Ovary (tissue), 9 donors: ENCODE data around the gene PTGIS. TPM values are rescaled to one million over a fixed set of nuclear protein-coding genes. Genes with fewer than 3 reads are reported as not detected.

Experiments used
- DNase-seq, 5 donors: peaks; one replicate each; pipeline ENCODE4 v3.0.0-alpha.2; 2019 to 2020
- H3K27ac ChIP-seq, 2 donors: fragments of 200-600 bp; one replicate each; pipeline versions ENCODE4 v1.5.1 to v1.8.0; 2019 to 2022
- H3K27me3 ChIP-seq: fragments of 200-600 bp; one replicate; pipeline ENCODE4 v1.8.0; 2022
- H3K36me3 ChIP-seq: fragments of 200-600 bp; sonication (generic); one replicate; pipeline ENCODE4 v1.5.1; 2019
- H3K4me1 ChIP-seq: one replicate; pipeline ENCODE4 v1.8.1; 2013; ENCODE audit warnings: mild to moderate bottlenecking, moderate library complexity; ENCODE audit not compliant: insufficient read depth
- H3K4me3 ChIP-seq: fragments of 200-600 bp; sonication (generic); one replicate; pipeline ENCODE4 v1.5.1; 2017
- H3K9me3 ChIP-seq, 2 donors: fragments of 200-600 bp in 1 of 2; sonication (generic) in 1 of 2; one replicate each; pipeline versions ENCODE4 v1.5.1 to v1.8.1; 2013 to 2019; ENCODE audit warnings: mild to moderate bottlenecking in 1 of 2, moderate library complexity in 1 of 2
- CTCF ChIP-seq, 3 donors: fragments of 450-650 bp in 2 of 3; fragments of 200-600 bp in 1 of 3; IDR thresholded peaks; one replicate each; pipeline versions ENCODE4 v1.5.1 to v1.8.0; 2016 to 2022; ENCODE audit warnings: antibody characterized with exemption in 3 of 3, mild to moderate bottlenecking in 1 of 3
- EP300 ChIP-seq: sonication (generic); formaldehyde crosslinking; IDR thresholded peaks from one replicate; pipeline ENCODE4 v1.6.1; 2017; ENCODE audit warnings: antibody characterized with exemption
- POLR2A ChIP-seq: fragments of 450-650 bp; IDR thresholded peaks from one replicate; pipeline ENCODE4 v1.6.1; 2017; ENCODE audit warnings: antibody characterized with exemption, mild to moderate bottlenecking, moderate library complexity
- WGBS, 3 donors: extraction: QIAGEN DNeasy Blood & Tissue Kit in 1 of 3; methylation state at CpG; one replicate each; pipeline versions ENCODE4 v1.1.5 to v1.1.7; 2013 to 2017; 5-methylcytosine and 5-hydroxymethylcytosine counted together
- intact Hi-C, 4 donors: fragments of 100-400 bp; cut with DNase I; formaldehyde crosslinking; loops; one replicate each; pipeline versions ENCODE4 v1.11.0 to v1.15.1; 2022 to 2023
- polyA plus RNA-seq, 2 donors: library from polyadenylated mRNA; stranded (reverse); fragments of 200-250 nt in 1 of 2; fragments of 350-450 nt in 1 of 2; fragmentation: Illumina TruSeq in 1 of 2; extraction: RNeasy Lipid Tissue Mini Kit (QIAGEN cat#74804) in 1 of 2; gene quantifications; one replicate each; pipeline ENCODE4 v1.2.3, GENCODE V29; 2013 to 2014
- total RNA-seq, 7 donors: library from RNA; depleted of rRNA in 2 of 7; stranded (reverse); fragments of >200 nt in 2 of 7; fragmentation: NEBNext Ultra II Directional in 3 of 7; extraction: Animal tissue kit (Norgen Biotek cat#: 25700) in 3 of 7; gene quantifications; one replicate each; pipeline versions ENCODE4 v1.1.0 to v1.2.4, GENCODE V29; 2016 to 2023
- donor health status: DM: no; HTN: no; CAD: no; lungs with moderate emphysema.
- donor health status: DM: no; HTN: no; CAD: no.
- donor health status: Bipolar disorder and iron deficiency.
- donor health status: DM: yes; HTN: yes; CAD: no.
- donor health status: DM: no; HTN: no; CAD: no.
- donor health status: DM: yes; HTN: yes; CAD: no.

Gene PTGIS
- total and polyA plus RNA-seq, 9 donors = 38.3 to 221 (median 130) TPM

DNA sequence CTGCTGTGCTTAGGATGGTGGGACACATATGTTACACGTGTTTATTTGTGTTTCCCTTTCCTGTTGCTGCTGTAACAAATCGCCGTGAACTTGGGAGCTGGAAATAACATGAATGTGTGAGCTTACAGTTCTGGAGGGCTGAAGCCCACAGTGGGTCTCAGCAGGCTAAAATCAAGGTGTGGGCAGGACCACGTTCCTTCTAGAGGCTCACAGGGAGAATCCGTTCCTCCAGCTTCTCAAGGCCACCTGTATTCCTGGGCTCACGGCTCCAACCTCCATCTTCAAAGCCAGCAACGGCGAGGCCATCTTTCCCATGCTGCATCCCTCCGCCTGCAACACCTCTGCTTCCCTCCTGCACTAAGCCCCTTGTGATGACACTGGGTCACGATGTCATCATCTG lies 27.4 kb upstream of the PTGIS start:
- no peak for TF ChIP-seq CTCF (IDR thresholded peaks at IDR 0.05)
- TF ChIP-seq EP300 = no peak
- no peak for TF ChIP-seq POLR2A
- Histone ChIP-seq H3K4me1 (peaks cover 2% of the 10 kb centered on the region), H3K9me3 (no peaks in the 10 kb centered on the region), H3K4me3 (no peak overlapping the region), H3K36me3 (no peaks in the 10 kb centered on the region), H3K27me3 (no peaks in the 10 kb centered on the region), H3K27ac (no peak overlapping the region)
- WGBS, 3 donors = 83 to 88% (median 83%) methylated on average over 10 of the region's 10 CpGs
- no peak for DNase-seq
- intact Hi-C loops = no loop called here

- H3K4me1 ChIP-seq = peaks cover 5% of the 10 kb centered on the region
- H3K27ac ChIP-seq = no peak overlapping the region
- H3K36me3 ChIP-seq = no peaks in the 10 kb centered on the region
- no peak overlapping the region for H3K4me3 ChIP-seq
- no peaks in the 10 kb centered on the region for H3K27me3 ChIP-seq
- DNase-seq = peak in 1 of 5 donors; percentile 31
- H3K9me3 ChIP-seq = no peaks in the 10 kb centered on the region
- TF ChIP-seq EP300 (no peak), POLR2A (no peak), CTCF (IDR thresholded peaks at IDR 0.05) (no peak)
- intact Hi-C loops = no loop called here
- WGBS, 3 donors = 80 to 98% (median 94%) methylated on average over 6 of the region's 6 CpGs
Measured at GRCh38 chr20:49594931-49595315, 27.0 kb upstream of the PTGIS start.

- peak in 2 of 5 donors; percentile 42 to 76 for DNase-seq
- H3K9me3 ChIP-seq = no peaks in the 10 kb centered on the region
- H3K4me3 ChIP-seq = no peak overlapping the region
- no peak for TF ChIP-seq POLR2A
- peak overlapping the region; percentile 41 to 46 for H3K27ac ChIP-seq
- intact Hi-C loops = no loop called here
- peaks cover 5% of the 10 kb centered on the region for H3K4me1 ChIP-seq
- 38 to 41% (median 39%) methylated on average over 12 of the region's 12 CpGs for WGBS, 3 donors
- H3K27me3 ChIP-seq = no peaks in the 10 kb centered on the region
- no peaks in the 10 kb centered on the region for H3K36me3 ChIP-seq
Measured at GRCh38 chr20:49594143-49594930, 26.4 kb upstream of the PTGIS start.

DNA sequence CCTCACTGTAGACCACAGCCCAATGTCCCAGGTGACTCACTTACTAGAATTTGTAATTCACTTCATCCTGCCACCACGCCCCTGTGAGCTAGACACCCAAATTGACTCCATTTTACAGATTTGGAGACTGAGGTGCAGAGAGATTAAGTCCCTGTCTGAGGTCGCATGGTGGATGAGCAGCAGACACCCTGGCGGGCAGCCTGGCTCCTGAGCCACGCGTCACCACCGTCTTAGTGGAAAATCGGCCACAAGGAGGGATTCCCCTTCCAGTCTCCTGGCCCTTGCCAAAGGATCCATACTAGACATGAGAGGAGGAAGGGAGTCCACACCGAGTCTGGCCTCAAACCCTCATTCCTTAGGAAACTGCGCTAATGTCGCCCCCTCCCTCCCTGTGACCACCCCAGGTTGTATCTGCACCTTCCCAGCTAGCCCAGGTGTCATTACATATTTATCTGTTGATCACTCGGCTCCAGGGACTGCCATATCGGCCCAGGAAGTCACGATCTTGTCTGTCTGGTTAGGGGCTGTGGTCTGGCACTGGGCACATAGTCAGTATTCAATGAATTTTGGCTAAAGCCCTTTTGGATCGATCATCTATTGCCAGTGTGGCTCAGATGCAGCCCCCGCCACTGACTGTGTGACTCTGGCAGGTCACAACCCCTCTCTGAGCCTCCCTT lies 25.7 kb upstream of the PTGIS start:
- Histone ChIP-seq H3K4me3 (no peak overlapping the region), H3K27ac (peak overlapping the region; percentile 41 to 46), H3K4me1 (peaks cover 5% of the 10 kb centered on the region), H3K36me3 (no peaks in the 10 kb centered on the region), H3K27me3 (no peaks in the 10 kb centered on the region), H3K9me3 (no peaks in the 10 kb centered on the region)
- DNase-seq = peak in 1 of 5 donors; percentile 36
- intact Hi-C loops = no loop called here
- 77 to 85% (median 79%) methylated on average over 15 of the region's 15 CpGs for WGBS, 3 donors
- TF ChIP-seq POLR2A (no peak), CTCF (IDR thresholded peaks at IDR 0.05) (no peak), EP300 (no peak)

GRCh38 chr20:49592120-49592519 lies 24.2 kb upstream of the PTGIS start:
- no peak for DNase-seq
- H3K9me3 ChIP-seq = no peaks in the 10 kb centered on the region
- peaks cover 6% of the 10 kb centered on the region for H3K4me1 ChIP-seq
- H3K27me3 ChIP-seq = no peaks in the 10 kb centered on the region
- no peak overlapping the region for H3K4me3 ChIP-seq
- intact Hi-C loops = no loop called here
- TF ChIP-seq EP300 = no peak
- TF ChIP-seq CTCF (IDR thresholded peaks at IDR 0.05) = no peak
- no peak for TF ChIP-seq POLR2A
- peak overlapping the region in 1 of 2 donors; percentile 70 for H3K27ac ChIP-seq
- H3K36me3 ChIP-seq = no peaks in the 10 kb centered on the region
